Measurements from ENCODE around the gene GH1.
"Not testable (repeated sequence)": the region's sequence is repeated elsewhere in the genome, so short reads cannot be mapped to it uniquely, and the experiment has no call there.

Gene GH1

GRCh38 chr17:63918789-63919305, at the start of gene GH1:
TSS of gene GH1 (minus strand) at chr17:63918839. CDS start at chr17:63918776, 63 bp downstream.
- Mint-ChIP-seq H3K4me1 (ENCODE audit: low read depth) (peaks cover 11% of the 10 kb centered on the region), H3K27me3 (ENCODE audit: low read depth) (peaks cover 16% of the 10 kb centered on the region)
- H3K36me3 Mint-ChIP-seq (ENCODE audit: low read depth); H3K4me3 Mint-ChIP-seq; H3K27ac Mint-ChIP-seq; H3K9me3 Mint-ChIP-seq: not testable (repeated sequence)

- peaks cover 16% of the 10 kb centered on the region for H3K27me3 Mint-ChIP-seq (ENCODE audit: low read depth)
- H3K4me1 Mint-ChIP-seq (ENCODE audit: low read depth): peaks cover 4% of the 10 kb centered on the region
- H3K4me3 Mint-ChIP-seq: no peak overlapping the region
- H3K9me3 Mint-ChIP-seq: no peaks in the 10 kb centered on the region
- H3K27ac Mint-ChIP-seq: no peak overlapping the region
- no peaks in the 10 kb centered on the region for H3K36me3 Mint-ChIP-seq (ENCODE audit: low read depth)
Measured at GRCh38 chr17:63967953-63968352, 49.3 kb upstream of the GH1 start.

- H3K27ac Mint-ChIP-seq: no peak overlapping the region
- no peak overlapping the region for H3K4me3 Mint-ChIP-seq
Measured at GRCh38 chr17:63966646-63967264, 48.1 kb upstream of the GH1 start.

GRCh38 chr17:63963123-63963522, 44.5 kb upstream of the GH1 start:
- H3K4me1 Mint-ChIP-seq (ENCODE audit: low read depth): peaks cover 7% of the 10 kb centered on the region
- H3K9me3 Mint-ChIP-seq: no peaks in the 10 kb centered on the region
- H3K27ac Mint-ChIP-seq: no peak overlapping the region
- H3K36me3 Mint-ChIP-seq (ENCODE audit: low read depth): no peaks in the 10 kb centered on the region
- H3K27me3 Mint-ChIP-seq (ENCODE audit: low read depth): no peaks in the 10 kb centered on the region
- no peak overlapping the region for H3K4me3 Mint-ChIP-seq

More at GRCh38 chr17:63966646-63967264, 48.1 kb upstream of the GH1 start:
- no peaks in the 10 kb centered on the region for H3K36me3 Mint-ChIP-seq (ENCODE audit: low read depth)
- no peaks in the 10 kb centered on the region for H3K9me3 Mint-ChIP-seq
- peaks cover 4% of the 10 kb centered on the region for H3K4me1 Mint-ChIP-seq (ENCODE audit: low read depth)
- H3K27me3 Mint-ChIP-seq (ENCODE audit: low read depth): peaks cover 16% of the 10 kb centered on the region

GRCh38 chr17:63962298-63962744, 43.7 kb upstream of the GH1 start:
- no peak overlapping the region for H3K27ac Mint-ChIP-seq
- H3K27me3 Mint-ChIP-seq (ENCODE audit: low read depth): no peaks in the 10 kb centered on the region
- peaks cover 7% of the 10 kb centered on the region for H3K4me1 Mint-ChIP-seq (ENCODE audit: low read depth)
- no peaks in the 10 kb centered on the region for H3K36me3 Mint-ChIP-seq (ENCODE audit: low read depth)
- H3K4me3 Mint-ChIP-seq: no peak overlapping the region
- H3K9me3 Mint-ChIP-seq: no peaks in the 10 kb centered on the region

GRCh38 chr17:63961355-63962212, 42.9 kb upstream of the GH1 start:
- Mint-ChIP-seq H3K27ac (no peak overlapping the region), H3K4me1 (ENCODE audit: low read depth) (peaks cover 3% of the 10 kb centered on the region), H3K9me3 (no peaks in the 10 kb centered on the region), H3K36me3 (ENCODE audit: low read depth) (no peaks in the 10 kb centered on the region), H3K27me3 (ENCODE audit: low read depth) (no peaks in the 10 kb centered on the region), H3K4me3 (peak overlapping the region; percentile 67)

GRCh38 chr17:63960430-63960829, 41.8 kb upstream of the GH1 start:
- Mint-ChIP-seq H3K4me3 (no peak overlapping the region), H3K27me3 (ENCODE audit: low read depth) (no peaks in the 10 kb centered on the region), H3K36me3 (ENCODE audit: low read depth) (no peaks in the 10 kb centered on the region), H3K4me1 (ENCODE audit: low read depth) (peaks cover 2% of the 10 kb centered on the region), H3K9me3 (no peaks in the 10 kb centered on the region), H3K27ac (no peak overlapping the region)

GRCh38 chr17:63960006-63960405, 41.4 kb upstream of the GH1 start:
- no peak overlapping the region for H3K27ac Mint-ChIP-seq
- no peaks in the 10 kb centered on the region for H3K36me3 Mint-ChIP-seq (ENCODE audit: low read depth)
- peaks cover 2% of the 10 kb centered on the region for H3K4me1 Mint-ChIP-seq (ENCODE audit: low read depth)
- no peaks in the 10 kb centered on the region for H3K27me3 Mint-ChIP-seq (ENCODE audit: low read depth)
- H3K9me3 Mint-ChIP-seq: no peaks in the 10 kb centered on the region
- no peak overlapping the region for H3K4me3 Mint-ChIP-seq

GRCh38 chr17:63956296-63956920, 37.8 kb upstream of the GH1 start:
- no peaks in the 10 kb centered on the region for H3K36me3 Mint-ChIP-seq (ENCODE audit: low read depth)

GRCh38 chr17:63955791-63956190, 37.2 kb upstream of the GH1 start:
- Mint-ChIP-seq H3K27ac (no peak overlapping the region), H3K9me3 (no peaks in the 10 kb centered on the region), H3K4me3 (no peak overlapping the region), H3K4me1 (ENCODE audit: low read depth) (peaks cover 10% of the 10 kb centered on the region), H3K27me3 (ENCODE audit: low read depth) (peaks cover 3% of the 10 kb centered on the region), H3K36me3 (ENCODE audit: low read depth) (no peaks in the 10 kb centered on the region)

More at GRCh38 chr17:63956296-63956920, 37.8 kb upstream of the GH1 start:
- peaks cover 11% of the 10 kb centered on the region for H3K4me1 Mint-ChIP-seq (ENCODE audit: low read depth)
- no peaks in the 10 kb centered on the region for H3K9me3 Mint-ChIP-seq
- no peak overlapping the region for H3K27ac Mint-ChIP-seq
- no peak overlapping the region for H3K4me3 Mint-ChIP-seq
- peaks cover 3% of the 10 kb centered on the region for H3K27me3 Mint-ChIP-seq (ENCODE audit: low read depth)

GRCh38 chr17:63955232-63955631, 36.6 kb upstream of the GH1 start:
- no peak overlapping the region for H3K27ac Mint-ChIP-seq
- no peaks in the 10 kb centered on the region for H3K9me3 Mint-ChIP-seq
- H3K36me3 Mint-ChIP-seq (ENCODE audit: low read depth): no peaks in the 10 kb centered on the region
- peaks cover 10% of the 10 kb centered on the region for H3K4me1 Mint-ChIP-seq (ENCODE audit: low read depth)
- H3K4me3 Mint-ChIP-seq: no peak overlapping the region
- peaks cover 3% of the 10 kb centered on the region for H3K27me3 Mint-ChIP-seq (ENCODE audit: low read depth)

GRCh38 chr17:63954402-63955063, 35.9 kb upstream of the GH1 start:
- Mint-ChIP-seq H3K9me3 (no peaks in the 10 kb centered on the region), H3K4me3 (peak overlapping the region; percentile 24), H3K27ac (peak overlapping the region; percentile 70), H3K36me3 (ENCODE audit: low read depth) (no peaks in the 10 kb centered on the region), H3K27me3 (ENCODE audit: low read depth) (peaks cover 3% of the 10 kb centered on the region), H3K4me1 (ENCODE audit: low read depth) (peaks cover 10% of the 10 kb centered on the region)

- no peak overlapping the region for H3K4me3 Mint-ChIP-seq
- H3K9me3 Mint-ChIP-seq: no peaks in the 10 kb centered on the region
- H3K36me3 Mint-ChIP-seq (ENCODE audit: low read depth): no peaks in the 10 kb centered on the region
- H3K27me3 Mint-ChIP-seq (ENCODE audit: low read depth): peaks cover 3% of the 10 kb centered on the region
- peaks cover 16% of the 10 kb centered on the region for H3K4me1 Mint-ChIP-seq (ENCODE audit: low read depth)
- peak overlapping the region; percentile 43 for H3K27ac Mint-ChIP-seq
Measured at GRCh38 chr17:63950940-63951907, 32.6 kb upstream of the GH1 start.

Measured in T-helper 1 cell treated with Interleukin-12 subunit alpha and Interleukin-12 subunit beta and Interleukin-4 antibody, amounts not matched to agents 30 μg/mL and 1 μg/mL, for 36 hours (primary cell).